GM23338 (cell line): ENCODE data around the gene KIT. TPM values are rescaled to one million over a fixed set of nuclear protein-coding genes. Genes with fewer than 3 reads are reported as not detected.

Experiments used
- ATAC-seq: fragments of 200-7000 bp; cut with Tn5 transposase; 3 replicates; pipeline ENCODE4 v1.9.1; 2020
- DNase-seq: peaks from one replicate; pipeline ENCODE4 v3.0.0-alpha.2; 2015; ENCODE audit warnings: low spot score
- H2AFZ ChIP-seq: fragments of 200-600 bp; sonication (generic); 2 replicates; pipeline ENCODE4 v1.8.0; 2016; ENCODE audit warnings: antibody characterized with exemption, mild to moderate bottlenecking, moderate library complexity
- H3F3A ChIP-seq: fragments of 200-600 bp; sonication (generic); replicated peaks from 2 replicates; pipeline ENCODE4 v1.8.0; 2017; ENCODE audit warnings: antibody characterized with exemption, mixed run types, low read depth
- H3K27ac ChIP-seq: fragments of 200-600 bp; sonication (generic); 2 replicates; pipeline ENCODE4 v1.6.1; 2016; ENCODE audit warnings: low read depth
- H3K27me3 ChIP-seq: fragments of 200-600 bp; sonication (generic); 2 replicates; pipeline ENCODE4 v1.8.0; 2016; ENCODE audit warnings: mild to moderate bottlenecking, mixed run types, moderate library complexity; ENCODE audit not compliant: insufficient read depth
- H3K36me3 ChIP-seq: fragments of 200-600 bp; sonication (generic); 2 replicates; pipeline ENCODE4 v1.8.0; 2016; ENCODE audit warnings: mild to moderate bottlenecking; ENCODE audit not compliant: insufficient read depth
- H3K4me1 ChIP-seq: fragments of 200-600 bp; sonication (generic); 2 replicates; pipeline ENCODE4 v1.8.0; 2016; ENCODE audit warnings: mild to moderate bottlenecking, moderate library complexity; ENCODE audit not compliant: insufficient read depth
- H3K4me2 ChIP-seq: fragments of 200-600 bp; sonication (generic); 2 replicates; pipeline ENCODE4 v1.7.1; 2017; ENCODE audit warnings: mixed run types
- H3K4me3 ChIP-seq: fragments of 200-600 bp; sonication (generic); 2 replicates; pipeline ENCODE4 v1.6.1; 2016; ENCODE audit warnings: mixed run types
- H3K79me2 ChIP-seq: fragments of 200-600 bp; sonication (generic); replicated peaks from 2 replicates; pipeline ENCODE4 v1.8.0; 2017; ENCODE audit warnings: mild to moderate bottlenecking; ENCODE audit not compliant: insufficient read depth
- H3K9me2 ChIP-seq: fragments of 200-600 bp; sonication (generic); 2 replicates; pipeline ENCODE4 v1.8.0; 2017; ENCODE audit not compliant: insufficient read depth
- H4K20me1 ChIP-seq: fragments of 200-600 bp; sonication (generic); replicated peaks from 2 replicates; pipeline ENCODE4 v1.8.0; 2017; ENCODE audit warnings: mild to moderate bottlenecking; ENCODE audit not compliant: insufficient read depth
- H3K27ac Mint-ChIP-seq: 2 replicates; pipeline ENCODE4 v1.8.0; 2020; ENCODE audit warnings: inconsistent platforms, mild to moderate bottlenecking, moderate library complexity, mixed read lengths
- H3K27me3 Mint-ChIP-seq: 3 replicates; pipeline ENCODE4 v1.8.0; 2022; ENCODE audit warnings: low read depth, mild to moderate bottlenecking, moderate library complexity, mixed read lengths, inconsistent platforms; ENCODE audit not compliant: insufficient read depth, poor library complexity
- H3K36me3 Mint-ChIP-seq: 3 replicates; pipeline ENCODE4 v1.8.0; 2021; ENCODE audit warnings: low read depth, mild to moderate bottlenecking, inconsistent platforms, moderate library complexity, mixed read lengths
- H3K4me1 Mint-ChIP-seq: 3 replicates; pipeline ENCODE4 v1.8.0; 2020; ENCODE audit warnings: mild to moderate bottlenecking, inconsistent platforms, mixed read lengths
- H3K4me3 Mint-ChIP-seq: 3 replicates; pipeline ENCODE4 v1.8.0; 2021; ENCODE audit warnings: moderate library complexity, mild to moderate bottlenecking, inconsistent platforms, mixed read lengths
- H3K9me3 Mint-ChIP-seq: 3 replicates; pipeline ENCODE4 v1.8.0; 2020; ENCODE audit warnings: moderate library complexity, mild to moderate bottlenecking, inconsistent platforms, mixed read lengths
- CREB1 ChIP-seq: fragments of 250-450 bp; sonication (Bioruptor Pico); IDR thresholded peaks from 2 replicates; pipeline ENCODE4 v1.5.0; 2020; ENCODE audit warnings: low read depth, mild to moderate bottlenecking, moderate library complexity
- EZH2 ChIP-seq: fragments of 200-600 bp; sonication (generic); IDR thresholded peaks from one replicate; pipeline ENCODE4 v1.8.0; 2017; ENCODE audit warnings: antibody characterized with exemption, mild to moderate bottlenecking, low read depth; ENCODE audit not compliant: unreplicated experiment
- EZH2phosphoT487 ChIP-seq: fragments of 200-600 bp; sonication (generic); IDR thresholded peaks from one replicate; pipeline ENCODE4 v1.8.1; 2018; ENCODE audit warnings: antibody characterized with exemption; ENCODE audit not compliant: unreplicated experiment
- JUNB ChIP-seq: IDR thresholded peaks from one replicate; pipeline ENCODE4 v1.6.1; 2016; ENCODE audit warnings: antibody characterized with exemption; ENCODE audit not compliant: unreplicated experiment
- POLR2AphosphoS5 ChIP-seq: IDR thresholded peaks from 2 replicates; pipeline ENCODE4 v1.6.1; 2016; ENCODE audit warnings: antibody characterized with exemption, low read depth
- ZNF114 ChIP-seq: fragments of 250-450 bp; sonication (Bioruptor Pico); IDR thresholded peaks from 2 replicates; pipeline ENCODE4 v1.5.0; 2020; ENCODE audit warnings: mild to moderate bottlenecking, moderate library complexity
- ZNF331 ChIP-seq: fragments of 250-450 bp; sonication (Bioruptor Pico); IDR thresholded peaks from 2 replicates; pipeline ENCODE4 v1.5.0; 2020; ENCODE audit warnings: low read depth, mild to moderate bottlenecking, moderate library complexity
- polyA plus RNA-seq: library from polyadenylated mRNA; unstranded; fragments of >200 nt; fragmentation: Nextera tagmentation; extraction: Ambion mirVana; gene quantifications from 2 replicates; pipeline ENCODE4 v1.2.1, GENCODE V29; 2016
- total RNA-seq: library from RNA; depleted of rRNA; stranded (reverse); fragments of >200 nt; shearing (Covaris generic); gene quantifications from 2 replicates; pipeline ENCODE4 v1.2.3, GENCODE V29; 2014
- TF ChIP-seq, protein P1 (sequence below): IDR thresholded peaks from one replicate; pipeline ENCODE4 v1.6.1; 2018; ENCODE audit warnings: antibody characterized with exemption; ENCODE audit not compliant: unreplicated experiment
- TF ChIP-seq, protein P2 (sequence below), 2 experiments: fragments of 200-600 bp in 1 of 2; sonication (generic) in 1 of 2; conservative IDR thresholded peaks; 2 replicates each; pipeline versions ENCODE4 v1.5.1 to v1.6.1; 2016 to 2017; ENCODE audit warnings: antibody characterized with exemption in 2 of 2, low read depth in 2 of 2, mild to moderate bottlenecking in 2 of 2, moderate library complexity in 1 of 2

KIT gene
- total and polyA plus RNA-seq, 2 experiments from 2014 or later, result 9.0 to 28.4 TPM

DNA sequence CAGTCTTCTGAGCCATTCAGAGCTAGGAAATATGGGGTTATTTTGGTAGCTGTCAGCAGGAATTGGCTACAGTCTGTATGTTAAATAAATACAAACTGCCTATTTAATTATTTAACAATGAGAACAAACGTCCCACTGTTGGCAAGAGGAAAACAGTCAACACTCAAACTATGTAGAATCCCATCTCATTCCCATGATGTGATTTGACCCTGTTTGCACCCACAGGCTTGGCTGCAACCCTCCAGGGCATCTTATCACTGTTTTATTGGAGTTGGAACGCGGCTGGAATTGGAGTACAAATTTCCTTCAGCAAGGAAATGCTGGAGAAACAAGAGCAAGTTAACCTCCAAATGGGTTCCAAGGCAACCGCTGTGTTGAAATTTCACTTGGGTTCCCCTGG is 124.0 kb downstream of the KIT start (continued):
- TF ChIP-seq JUNB (no peak), EZH2phosphoT487 (no peak), EZH2 (no peak)

DNA sequence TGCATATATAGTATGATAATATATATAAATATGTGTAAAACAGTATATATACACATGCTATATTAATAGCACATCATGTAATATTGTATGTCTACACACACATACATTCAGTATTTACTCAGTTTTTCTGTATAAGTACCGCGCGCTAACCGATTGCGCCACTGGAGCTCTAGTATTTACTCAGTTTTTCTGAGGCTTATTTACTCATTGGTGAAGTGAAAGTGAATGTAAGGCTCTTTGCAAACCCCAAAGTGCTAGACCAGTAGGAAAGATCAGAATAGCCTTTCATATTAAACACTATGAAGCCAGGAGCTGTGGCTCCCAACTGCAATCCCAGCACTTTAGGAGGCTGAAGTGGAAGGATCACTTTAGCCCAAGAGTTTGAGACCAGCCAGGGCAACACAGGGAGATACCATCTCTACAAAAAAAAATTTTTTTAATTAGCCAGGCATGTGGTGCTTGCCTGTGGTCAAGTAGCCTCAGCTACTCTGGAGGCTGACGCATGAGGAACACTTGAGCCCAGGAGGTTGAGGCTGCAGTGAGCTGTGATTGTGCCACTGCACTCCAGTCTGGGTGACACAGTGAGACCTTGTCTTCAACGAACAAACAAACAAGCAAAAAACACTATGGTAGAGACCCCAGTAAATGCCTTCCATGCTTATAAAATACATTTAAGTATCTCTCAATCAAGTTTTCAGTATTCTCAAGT is 125.8 kb downstream of the KIT start:
- no peaks in the 10 kb centered on the region for H3K4me1 ChIP-seq
- no peak overlapping the region for H3K4me2 ChIP-seq
- H2AFZ ChIP-seq, result no peak overlapping the region
- no peak overlapping the region for H3K4me3 Mint-ChIP-seq
- peaks cover 5% of the 10 kb centered on the region for H3K27me3 Mint-ChIP-seq
- no peak overlapping the region for H3K27ac ChIP-seq
- no peak for DNase-seq
- H3K27ac Mint-ChIP-seq, result no peak overlapping the region
- no peaks in the 10 kb centered on the region; the same call in 2 of the 3 replicates for H3K36me3 Mint-ChIP-seq
- 0 out of 2 replicates have a peak, but pooled peaks cover 8% of the 10 kb centered on the region for H3K9me2 ChIP-seq
- no peaks in the 10 kb centered on the region for H3K4me1 Mint-ChIP-seq
- ATAC-seq, result no peak
- H3F3A ChIP-seq, result no peaks in the 10 kb centered on the region
- no peak overlapping the region for H3K4me3 ChIP-seq
- H3K9me3 Mint-ChIP-seq, result no peaks in the 10 kb centered on the region
- H4K20me1 ChIP-seq, result no peaks in the 10 kb centered on the region
- no peak for TF ChIP-seq JUNB
- no peak for TF ChIP-seq POLR2AphosphoS5
- TF ChIP-seq, protein P1, sequence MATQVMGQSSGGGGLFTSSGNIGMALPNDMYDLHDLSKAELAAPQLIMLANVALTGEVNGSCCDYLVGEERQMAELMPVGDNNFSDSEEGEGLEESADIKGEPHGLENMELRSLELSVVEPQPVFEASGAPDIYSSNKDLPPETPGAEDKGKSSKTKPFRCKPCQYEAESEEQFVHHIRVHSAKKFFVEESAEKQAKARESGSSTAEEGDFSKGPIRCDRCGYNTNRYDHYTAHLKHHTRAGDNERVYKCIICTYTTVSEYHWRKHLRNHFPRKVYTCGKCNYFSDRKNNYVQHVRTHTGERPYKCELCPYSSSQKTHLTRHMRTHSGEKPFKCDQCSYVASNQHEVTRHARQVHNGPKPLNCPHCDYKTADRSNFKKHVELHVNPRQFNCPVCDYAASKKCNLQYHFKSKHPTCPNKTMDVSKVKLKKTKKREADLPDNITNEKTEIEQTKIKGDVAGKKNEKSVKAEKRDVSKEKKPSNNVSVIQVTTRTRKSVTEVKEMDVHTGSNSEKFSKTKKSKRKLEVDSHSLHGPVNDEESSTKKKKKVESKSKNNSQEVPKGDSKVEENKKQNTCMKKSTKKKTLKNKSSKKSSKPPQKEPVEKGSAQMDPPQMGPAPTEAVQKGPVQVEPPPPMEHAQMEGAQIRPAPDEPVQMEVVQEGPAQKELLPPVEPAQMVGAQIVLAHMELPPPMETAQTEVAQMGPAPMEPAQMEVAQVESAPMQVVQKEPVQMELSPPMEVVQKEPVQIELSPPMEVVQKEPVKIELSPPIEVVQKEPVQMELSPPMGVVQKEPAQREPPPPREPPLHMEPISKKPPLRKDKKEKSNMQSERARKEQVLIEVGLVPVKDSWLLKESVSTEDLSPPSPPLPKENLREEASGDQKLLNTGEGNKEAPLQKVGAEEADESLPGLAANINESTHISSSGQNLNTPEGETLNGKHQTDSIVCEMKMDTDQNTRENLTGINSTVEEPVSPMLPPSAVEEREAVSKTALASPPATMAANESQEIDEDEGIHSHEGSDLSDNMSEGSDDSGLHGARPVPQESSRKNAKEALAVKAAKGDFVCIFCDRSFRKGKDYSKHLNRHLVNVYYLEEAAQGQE, result no peak
- TF ChIP-seq, protein P2, sequence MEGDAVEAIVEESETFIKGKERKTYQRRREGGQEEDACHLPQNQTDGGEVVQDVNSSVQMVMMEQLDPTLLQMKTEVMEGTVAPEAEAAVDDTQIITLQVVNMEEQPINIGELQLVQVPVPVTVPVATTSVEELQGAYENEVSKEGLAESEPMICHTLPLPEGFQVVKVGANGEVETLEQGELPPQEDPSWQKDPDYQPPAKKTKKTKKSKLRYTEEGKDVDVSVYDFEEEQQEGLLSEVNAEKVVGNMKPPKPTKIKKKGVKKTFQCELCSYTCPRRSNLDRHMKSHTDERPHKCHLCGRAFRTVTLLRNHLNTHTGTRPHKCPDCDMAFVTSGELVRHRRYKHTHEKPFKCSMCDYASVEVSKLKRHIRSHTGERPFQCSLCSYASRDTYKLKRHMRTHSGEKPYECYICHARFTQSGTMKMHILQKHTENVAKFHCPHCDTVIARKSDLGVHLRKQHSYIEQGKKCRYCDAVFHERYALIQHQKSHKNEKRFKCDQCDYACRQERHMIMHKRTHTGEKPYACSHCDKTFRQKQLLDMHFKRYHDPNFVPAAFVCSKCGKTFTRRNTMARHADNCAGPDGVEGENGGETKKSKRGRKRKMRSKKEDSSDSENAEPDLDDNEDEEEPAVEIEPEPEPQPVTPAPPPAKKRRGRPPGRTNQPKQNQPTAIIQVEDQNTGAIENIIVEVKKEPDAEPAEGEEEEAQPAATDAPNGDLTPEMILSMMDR (conservative IDR thresholded peaks at IDR 0.05; ENCODE audit: low read depth in 2 of 2), result no peak
- TF ChIP-seq ZNF114 (CRISPR knock-in tag), result no peak
- no peak for TF ChIP-seq ZNF331 (CRISPR knock-in tag)
- no peak for TF ChIP-seq CREB1 (CRISPR knock-in tag)
- TF ChIP-seq EZH2phosphoT487, result no peak
- H3K27me3 ChIP-seq, result no peaks in the 10 kb centered on the region
- no peaks in the 10 kb centered on the region for H3K79me2 ChIP-seq
- no peaks in the 10 kb centered on the region for H3K36me3 ChIP-seq
